HepG2 (cell line): ENCODE data around the gene MED13L.

Experiments
- ARID5B ChIP-seq: IDR thresholded peaks from 2 replicates; pipeline ENCODE4 v1.4.0; 2020; ENCODE audit warnings: mild to moderate bottlenecking, missing genetic modification reagents
- CTCF ChIP-seq: sonication (generic); formaldehyde crosslinking; IDR thresholded peaks from 2 replicates; pipeline ENCODE4 v1.5.0; 2020; ENCODE audit warnings: mild to moderate bottlenecking, missing genetic modification reagents, moderate library complexity
- IKZF1 ChIP-seq: fragments of 450-650 bp; IDR thresholded peaks from 2 replicates; pipeline ENCODE4 v1.7.1; 2016
- NRL ChIP-seq: sonication (generic); formaldehyde crosslinking; IDR thresholded peaks from 2 replicates; pipeline ENCODE4 v1.5.0; 2020; ENCODE audit warnings: missing genetic modification reagents, mild to moderate bottlenecking, moderate library complexity, borderline replicate concordance
- PATZ1 ChIP-seq: sonication (generic); formaldehyde crosslinking; IDR thresholded peaks from 2 replicates; pipeline ENCODE4 v1.4.0; 2020; ENCODE audit warnings: missing genetic modification reagents
- POLR2AphosphoS5 ChIP-seq: IDR thresholded peaks from 2 replicates; pipeline ENCODE4 v1.6.1; 2012; ENCODE audit warnings: low read depth, low read length
- SRF ChIP-seq: IDR thresholded peaks from 2 replicates; pipeline ENCODE4 v1.6.1; 2011; ENCODE audit warnings: mild to moderate bottlenecking, low read depth, low read length, moderate library complexity
- TGIF2 ChIP-seq: IDR thresholded peaks from 2 replicates; pipeline ENCODE4 v1.6.1; 2016; ENCODE audit warnings: control low read depth, missing compliant biosample characterization
- ZBTB10 ChIP-seq: sonication (generic); formaldehyde crosslinking; IDR thresholded peaks from 2 replicates; pipeline ENCODE4 v1.4.0; 2020; ENCODE audit warnings: missing genetic modification reagents, borderline replicate concordance
- ZNF280D ChIP-seq: sonication (generic); formaldehyde crosslinking; IDR thresholded peaks from 2 replicates; pipeline ENCODE4 v1.5.1; 2020; ENCODE audit warnings: mild to moderate bottlenecking, missing genetic modification reagents
- ZNF451 ChIP-seq: sonication (generic); formaldehyde crosslinking; IDR thresholded peaks from 2 replicates; pipeline ENCODE4 v1.5.0; 2020; ENCODE audit warnings: mild to moderate bottlenecking, missing genetic modification reagents
- ZNF672 ChIP-seq: sonication (generic); formaldehyde crosslinking; IDR thresholded peaks from 2 replicates; pipeline ENCODE4 v1.8.1; 2022; ENCODE audit warnings: missing genetic modification reagents
- ZNF747 ChIP-seq: sonication (generic); formaldehyde crosslinking; IDR thresholded peaks from 2 replicates; pipeline ENCODE4 v1.8.1; 2023; ENCODE audit warnings: missing genetic modification reagents, mild to moderate bottlenecking, borderline replicate concordance

- no peak for TF ChIP-seq IKZF1
- no peak for TF ChIP-seq ARID5B (CRISPR knock-in tag)
- TF ChIP-seq ZNF280D (CRISPR knock-in tag) = no peak
- TF ChIP-seq SRF = no peak
- no peak for TF ChIP-seq ZNF451 (CRISPR knock-in tag)
- TF ChIP-seq POLR2AphosphoS5 = no peak
- no peak for TF ChIP-seq ZNF747 (CRISPR knock-in tag)
- no peak for TF ChIP-seq ZBTB10
- TF ChIP-seq CTCF = no peak
- TF ChIP-seq PATZ1 (CRISPR knock-in tag) = no peak
- TF ChIP-seq TGIF2 (CRISPR knock-in tag) = no peak
- no peak for TF ChIP-seq ZNF672 (CRISPR knock-in tag)
- TF ChIP-seq NRL (CRISPR knock-in tag) = no peak
These were observed 115.4 kb downstream of the MED13L start for GRCh38 chr12:116162071-116162470.
